HFF-Myc (cell line): ENCODE data around the gene RHEX.

Experiments
- DNase-seq: peaks from one replicate; pipeline ENCODE4 v3.0.0-alpha.2; 2011; ENCODE audit warnings: low read depth; ENCODE audit errors: extremely low read depth
- H3K4me3 ChIP-seq: replicated peaks from 2 replicates; pipeline ENCODE4 v1.5.1; 2011; ENCODE audit warnings: low read depth, mild to moderate bottlenecking, control low read depth, low read length
- CTCF ChIP-seq: IDR thresholded peaks from 2 replicates; pipeline ENCODE4 v1.5.1; 2012; ENCODE audit warnings: mild to moderate bottlenecking, low read depth, low read length, control low read depth; ENCODE audit errors: missing control alignments

Gene RHEX

GRCh38 chr1:206068314-206068713, 15.3 kb downstream of the RHEX start:
- DNase-seq: no peak
- no peak overlapping the region for H3K4me3 ChIP-seq
- no peak for TF ChIP-seq CTCF

- H3K4me3 ChIP-seq: no peak overlapping the region
- no peak for DNase-seq
- TF ChIP-seq CTCF: no peak
Observed at GRCh38 chr1:206070627-206071304, 17.8 kb downstream of the RHEX start.

GRCh38 chr1:206074839-206075238, 21.9 kb downstream of the RHEX start:
- TF ChIP-seq CTCF: no peak
- DNase-seq: no peak

GRCh38 chr1:206075786-206076755, 23.1 kb downstream of the RHEX start:
- TF ChIP-seq CTCF: no peak
- DNase-seq: no peak
- H3K4me3 ChIP-seq: no peak overlapping the region

More at GRCh38 chr1:206074839-206075238, 21.9 kb downstream of the RHEX start:
- no peak overlapping the region for H3K4me3 ChIP-seq

GRCh38 chr1:206079135-206079534, 26.2 kb downstream of the RHEX start:
- no peak overlapping the region for H3K4me3 ChIP-seq
- DNase-seq: no peak
- no peak for TF ChIP-seq CTCF

GRCh38 chr1:206080026-206080820, 27.2 kb downstream of the RHEX start:
- no peak for DNase-seq

More at GRCh38 chr1:206080026-206080820, 27.2 kb downstream of the RHEX start:
- no peak for TF ChIP-seq CTCF
- no peak overlapping the region for H3K4me3 ChIP-seq
